ENCODE measurements around the gene ARFGAP3.

- TF ChIP-seq POLR2AphosphoS5 (IDR thresholded peaks at IDR 0.05; ENCODE audit: borderline replicate concordance, low read depth, low read length) (no peak), EZH2 (IDR thresholded peaks at IDR 0.05) (no peak)
Measured at GRCh38 chr22:42834177-42834949, 22.7 kb downstream of the ARFGAP3 start.

Data from SK-N-MC (cell line).